ENCODE data around the gene CNTNAP4. TPM values are rescaled to one million over a fixed set of nuclear protein-coding genes. Genes with fewer than 3 reads are reported as not detected.

Gene CNTNAP4
- polyA plus RNA-seq, 1 donor (not counting 4 experiments of a cell fraction or from before 2014, with no cell fraction given) = 0.08 TPM

DNA sequence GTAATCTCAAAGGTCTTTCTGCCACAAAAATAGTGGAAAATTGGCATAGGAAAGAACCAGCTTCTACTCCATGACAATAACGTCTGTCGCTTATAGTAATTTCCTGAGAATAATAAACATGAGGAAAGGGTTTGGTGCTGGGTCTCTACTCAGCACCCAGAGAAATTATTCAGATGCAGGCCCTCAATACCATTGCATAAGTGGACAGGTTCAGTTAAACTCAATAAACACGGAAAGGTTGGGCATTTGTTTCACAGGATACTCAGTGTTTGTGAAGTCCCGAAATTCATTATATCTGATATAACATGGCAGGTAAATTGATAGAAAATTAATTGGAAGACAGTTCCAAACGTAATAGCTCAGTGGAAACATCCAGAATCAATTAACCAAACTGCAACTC lies 254.0 kb downstream of the CNTNAP4 start:
- H3K9me1 ChIP-seq (ENCODE audit: control insufficient read depth, extremely low read depth, insufficient read depth, low read length) = no peaks in the 10 kb centered on the region
- no peak overlapping the region for H3K27ac ChIP-seq (ENCODE audit: control insufficient read depth, insufficient read depth, low read length)
- no peak overlapping the region for H2AFZ ChIP-seq (ENCODE audit: control insufficient read depth, low read length)
- no peak for TF ChIP-seq EZH2 (IDR thresholded peaks at IDR 0.05; ENCODE audit: low read length)
- no peak for TF ChIP-seq CTCF (optimal IDR thresholded peaks at IDR 0.05 in 1 of 3, IDR thresholded peaks at IDR 0.05 in 1 of 3, conservative IDR thresholded peaks at IDR 0.05 in 1 of 3; ENCODE audit: extremely low read depth in 1 of 3, insufficient read depth in 2 of 3, low read length in 3 of 3)
- DNase-seq (ENCODE audit: low read depth, low spot score) (no peak), FAIRE-seq (no peak)
- no peaks in the 10 kb centered on the region for H4K20me1 ChIP-seq (ENCODE audit: control insufficient read depth, extremely low read depth, insufficient read depth, low read length)
- no peak overlapping the region for H3K9ac ChIP-seq (ENCODE audit: control insufficient read depth, extremely low read depth, insufficient read depth, low read length)
- no peaks in the 10 kb centered on the region for H3K79me2 ChIP-seq (ENCODE audit: control insufficient read depth, insufficient read depth, low read length)
- H3K9me3 ChIP-seq (ENCODE audit: control insufficient read depth, low read depth, low read length) = peaks cover 2% of the 10 kb centered on the region
- dilution Hi-C loops (cut with MboI; ENCODE audit: extremely low pct_ligation_motif_present, low sequenced_read_pairs) = no loop called here
- no peak overlapping the region for H3K4me2 ChIP-seq (ENCODE audit: control insufficient read depth, extremely low read depth, insufficient read depth, low read depth, low read length)
- H3K4me1 ChIP-seq (ENCODE audit: control insufficient read depth, extremely low read depth, insufficient read depth, low read length) = no peaks in the 10 kb centered on the region
- H3K4me3 ChIP-seq (ENCODE audit: control insufficient read depth in 2 of 3, extremely low read depth in 1 of 3, insufficient read depth in 2 of 3, low read depth in 1 of 3, low read length in 3 of 3) = no peak overlapping the region
- H3K27me3 ChIP-seq (ENCODE audit: control insufficient read depth, extremely low read depth, insufficient read depth, low read length) = no peaks in the 10 kb centered on the region
- H3K36me3 ChIP-seq (ENCODE audit: control insufficient read depth in 2 of 2, extremely low read depth in 1 of 2, insufficient read depth in 2 of 2, low read length in 2 of 2) = no peaks in the 10 kb centered on the region

- Histone ChIP-seq H2AFZ (ENCODE audit: control insufficient read depth, low read length) (no peak overlapping the region), H3K4me3 (ENCODE audit: control insufficient read depth in 2 of 3, extremely low read depth in 1 of 3, insufficient read depth in 2 of 3, low read depth in 1 of 3, low read length in 3 of 3) (no peak overlapping the region), H3K9me1 (ENCODE audit: control insufficient read depth, extremely low read depth, insufficient read depth, low read length) (no peaks in the 10 kb centered on the region), H3K36me3 (ENCODE audit: control insufficient read depth in 2 of 2, extremely low read depth in 1 of 2, insufficient read depth in 2 of 2, low read length in 2 of 2) (no peaks in the 10 kb centered on the region), H3K27ac (ENCODE audit: control insufficient read depth, insufficient read depth, low read length) (no peak overlapping the region), H4K20me1 (ENCODE audit: control insufficient read depth, extremely low read depth, insufficient read depth, low read length) (no peaks in the 10 kb centered on the region), H3K79me2 (ENCODE audit: control insufficient read depth, insufficient read depth, low read length) (no peaks in the 10 kb centered on the region), H3K9me3 (ENCODE audit: control insufficient read depth, low read depth, low read length) (peaks cover 2% of the 10 kb centered on the region), H3K27me3 (ENCODE audit: control insufficient read depth, extremely low read depth, insufficient read depth, low read length) (no peaks in the 10 kb centered on the region), H3K9ac (ENCODE audit: control insufficient read depth, extremely low read depth, insufficient read depth, low read length) (no peak overlapping the region), H3K4me2 (ENCODE audit: control insufficient read depth, extremely low read depth, insufficient read depth, low read depth, low read length) (no peak overlapping the region), H3K4me1 (ENCODE audit: control insufficient read depth, extremely low read depth, insufficient read depth, low read length) (no peaks in the 10 kb centered on the region)
- TF ChIP-seq EZH2 (IDR thresholded peaks at IDR 0.05; ENCODE audit: low read length) = no peak
- no peak for TF ChIP-seq CTCF (optimal IDR thresholded peaks at IDR 0.05 in 1 of 3, IDR thresholded peaks at IDR 0.05 in 1 of 3, conservative IDR thresholded peaks at IDR 0.05 in 1 of 3; ENCODE audit: extremely low read depth in 1 of 3, insufficient read depth in 2 of 3, low read length in 3 of 3)
- dilution Hi-C loops (cut with MboI; ENCODE audit: extremely low pct_ligation_motif_present, low sequenced_read_pairs) = no loop called here
- FAIRE-seq = no peak
- DNase-seq (ENCODE audit: low read depth, low spot score) = no peak
Measured at GRCh38 chr16:76532188-76532973, 255.2 kb downstream of the CNTNAP4 start.

Measured in keratinocyte (primary cell).